Calu3 (cell line): ENCODE measurements around the gene TBC1D32. TPM values are rescaled to one million over a fixed set of nuclear protein-coding genes. Genes with fewer than 3 reads are reported as not detected.
"Not testable (repeated sequence)": the region's sequence is repeated elsewhere in the genome, so short reads cannot be mapped to it uniquely, and the experiment has no call there.

Source experiments
- BruUV-seq: library from RNA; stranded (reverse); fragments of 400-500 nt; replicated peaks from 2 replicates; lab custom pipeline; 2021; lab: Mats Ljungman, UMichigan
- CTCF ChIA-PET: fragments of 300-600 bp; sonication (Branson Sonifier 250); formaldehyde crosslinking; loops from one replicate; lab custom pipeline; 2022; ENCODE audit warnings: antibody characterized with exemption; lab: Charles Lee
- DNase-seq: peaks from one replicate; pipeline ENCODE4 v3.0.0; 2022
- H3K27ac Mint-ChIP-seq: one replicate; pipeline ENCODE4 v1.8.0; 2022; ENCODE audit warnings: mixed read lengths; ENCODE audit not compliant: unreplicated experiment
- H3K27me3 Mint-ChIP-seq: one replicate; pipeline ENCODE4 v1.8.0; 2022; ENCODE audit warnings: mixed read lengths; ENCODE audit not compliant: unreplicated experiment
- H3K36me3 Mint-ChIP-seq: one replicate; pipeline ENCODE4 v1.8.0; 2022; ENCODE audit warnings: mild to moderate bottlenecking, moderate library complexity, mixed read lengths; ENCODE audit not compliant: insufficient read depth, unreplicated experiment
- H3K4me1 Mint-ChIP-seq: one replicate; pipeline ENCODE4 v1.8.0; 2022; ENCODE audit warnings: mild to moderate bottlenecking, low read depth, mixed read lengths; ENCODE audit not compliant: unreplicated experiment
- H3K4me3 Mint-ChIP-seq: one replicate; pipeline ENCODE4 v1.8.0; 2022; ENCODE audit warnings: mild to moderate bottlenecking, low read depth, moderate library complexity, mixed read lengths; ENCODE audit not compliant: unreplicated experiment
- H3K9me3 Mint-ChIP-seq: one replicate; pipeline ENCODE4 v1.8.0; 2022; ENCODE audit warnings: low read depth, mixed read lengths; ENCODE audit not compliant: unreplicated experiment
- CTCF ChIP-seq: fragments of 200-600 bp; IDR thresholded peaks from one replicate; pipeline ENCODE4 v1.8.0; 2022; ENCODE audit warnings: antibody characterized with exemption; ENCODE audit not compliant: unreplicated experiment
- intact Hi-C: fragments of 100-400 bp; cut with micrococcal nuclease; formaldehyde crosslinking; loops from one replicate; pipeline ENCODE4 v1.10.0; 2022; ENCODE audit not compliant: unreplicated experiment
- total RNA-seq: library from RNA; stranded (reverse); gene quantifications from 2 replicates; pipeline ENCODE4 v1.2.3, GENCODE V29; 2022

Gene TBC1D32
- total RNA-seq, 1 experiment from 2014 or later, result 8.9 TPM

- Mint-ChIP-seq H3K36me3 (no peaks in the 10 kb centered on the region), H3K27ac (no peak overlapping the region), H3K27me3 (no peaks in the 10 kb centered on the region), H3K9me3 (no peaks in the 10 kb centered on the region), H3K4me3 (no peak overlapping the region), H3K4me1 (no peaks in the 10 kb centered on the region)
- intact Hi-C loops, result no loop called here
- BruUV-seq, result no TSS peak
- DNase-seq, result no peak
- CTCF ChIA-PET, result interaction anchor here (0.9 kb wide), 1 partner anchor 21 kb away, joined by 3 read pairs; no protein-coding TSS in a partner anchor
- no peak for TF ChIP-seq CTCF
Measured at GRCh38 chr6:121086876-121087275, 247.4 kb downstream of the TBC1D32 start.

GRCh38 chr6:121076119-121076518 is 258.2 kb downstream of the TBC1D32 start:
- Mint-ChIP-seq H3K36me3 (no peaks in the 10 kb centered on the region), H3K27ac (no peak overlapping the region), H3K27me3 (no peaks in the 10 kb centered on the region), H3K9me3 (no peaks in the 10 kb centered on the region), H3K4me3 (no peak overlapping the region), H3K4me1 (no peaks in the 10 kb centered on the region)
- TF ChIP-seq CTCF, result no peak
- intact Hi-C loops, result no loop called here
- CTCF ChIA-PET, result no interaction called here
- no peak for DNase-seq
- BruUV-seq, result no TSS peak

- H3K9me3 Mint-ChIP-seq, DNase-seq, H3K27me3 Mint-ChIP-seq, H3K4me3 Mint-ChIP-seq, BruUV-seq, intact Hi-C loops, H3K36me3 Mint-ChIP-seq, CTCF ChIA-PET, H3K27ac Mint-ChIP-seq, H3K4me1 Mint-ChIP-seq: not testable (repeated sequence)
Measured at GRCh38 chr6:121068749-121069148, 265.5 kb downstream of the TBC1D32 start.

- no peaks in the 10 kb centered on the region for H3K27me3 Mint-ChIP-seq
- H3K4me3 Mint-ChIP-seq, result no peak overlapping the region
- no peaks in the 10 kb centered on the region for H3K36me3 Mint-ChIP-seq
- H3K9me3 Mint-ChIP-seq, result peaks cover 7% of the 10 kb centered on the region
- no peak overlapping the region for H3K27ac Mint-ChIP-seq
- no peak for DNase-seq
- intact Hi-C loops, result no loop called here
- CTCF ChIA-PET, result no interaction called here
- no peaks in the 10 kb centered on the region for H3K4me1 Mint-ChIP-seq
- no peak for TF ChIP-seq CTCF
- no TSS peak for BruUV-seq
Measured at GRCh38 chr6:121067381-121067780, 266.9 kb downstream of the TBC1D32 start.

- BruUV-seq, result no TSS peak
- intact Hi-C loops, result no loop called here
- Mint-ChIP-seq H3K4me3 (no peak overlapping the region), H3K4me1 (no peaks in the 10 kb centered on the region), H3K27me3 (no peaks in the 10 kb centered on the region), H3K27ac (no peak overlapping the region), H3K9me3 (peaks cover 7% of the 10 kb centered on the region), H3K36me3 (no peaks in the 10 kb centered on the region)
- no peak for DNase-seq
- CTCF ChIA-PET, result no interaction called here
- TF ChIP-seq CTCF, result no peak
Measured at GRCh38 chr6:121064345-121064744, 269.9 kb downstream of the TBC1D32 start.
